ENCODE results near the gene IGF1R. TPM values are rescaled to one million over a fixed set of nuclear protein-coding genes. Genes with fewer than 3 reads are reported as not detected.

IGF1R gene
- total and polyA plus RNA-seq, 2 of the 13 experiments (the other 11 are each of a cell fraction or from before 2014, with no cell fraction given): 15.9 to 18.4 TPM

GRCh38 chr15:98777426-98777825 lies 129.1 kb downstream of the IGF1R start (continued):
- TF ChIP-seq HOXD1 (CRISPR knock-in tag; IDR thresholded peaks at IDR 0.05) (no peak), PRDM10 (CRISPR knock-in tag; IDR thresholded peaks at IDR 0.05; ENCODE audit: low read depth) (no peak), ZKSCAN5 (CRISPR knock-in tag; IDR thresholded peaks at IDR 0.05) (no peak)

- ChIA-PET CTCF (ENCODE audit: low intra/inter-chr PET ratio, low total read pairs) (no interaction called here), POLR2A (interaction anchor here (1.6 kb wide), 1 partner anchor 72 kb away, joined by 3 read pairs; no protein-coding TSS in a partner anchor)
- DNase-seq (ENCODE audit: low spot score): no peak
- H3K9me3 ChIP-seq (ENCODE audit: low read length): no peaks in the 10 kb centered on the region
- H3K4me1 ChIP-seq (ENCODE audit: insufficient read depth, low read length): peaks cover 65% of the 10 kb centered on the region
- FAIRE-seq: no peak
- H2AFZ ChIP-seq (ENCODE audit: low read length): no peak overlapping the region
- no peaks in the 10 kb centered on the region for H3K27me3 ChIP-seq (ENCODE audit: control insufficient read depth in 1 of 2, insufficient read depth in 2 of 2, low read length in 2 of 2)
- H3K4me2 ChIP-seq (ENCODE audit: low read depth, low read length): no peak overlapping the region
- 85% methylated on average over 2 of the region's 3 CpGs for WGBS (ENCODE audit: low lambda C conversion rate)
- peaks cover 65% of the 10 kb centered on the region for H4K20me1 ChIP-seq (ENCODE audit: insufficient read depth, low read length)
- peaks cover 70% of the 10 kb centered on the region for H3K79me2 ChIP-seq (ENCODE audit: insufficient read depth, low read length)
- H3K4me3 ChIP-seq (replicated peaks in 1 of 3; ENCODE audit: insufficient read depth in 1 of 3, low read depth in 2 of 3, low read length in 3 of 3): no peak overlapping the region
- no peak for ATAC-seq
- intact Hi-C loops (cut with micrococcal nuclease; ENCODE audit: unreplicated experiment) (loop anchor here (2.0 to 10.0 kb wide), 6 partner anchors 56 to 336 kb away; no protein-coding TSS in a partner anchor), in situ Hi-C loops (cut with HindIII; ENCODE audit: extremely low pct_ligation_motif_present, low pct_unique_long_range_greater_than_20kb) (loop anchor here (10.0 kb wide), 1 partner anchor 124 kb away; no protein-coding TSS in a partner anchor)
- H3K27ac ChIP-seq (ENCODE audit: extremely low read length, insufficient read depth, low read length): no peak overlapping the region
- BruUV-seq (replicated peaks): no TSS peak
- no peak overlapping the region for H3K9ac ChIP-seq (ENCODE audit: insufficient read depth, low read depth, low read length)
- H3K36me3 ChIP-seq (replicated peaks in 1 of 2; ENCODE audit: control insufficient read depth in 1 of 2, insufficient read depth in 2 of 2, low read length in 2 of 2): no peaks in the 10 kb centered on the region; a peak in 1 of 5 replicates
- TF ChIP-seq ZBTB34 (CRISPR knock-in tag; IDR thresholded peaks at IDR 0.05): no peak
- TF ChIP-seq ZNF296 (CRISPR knock-in tag; conservative IDR thresholded peaks at IDR 0.05): no peak
- no peak for TF ChIP-seq AKAP8 (CRISPR knock-in tag; IDR thresholded peaks at IDR 0.05)
- no peak for TF ChIP-seq ZNF761 (CRISPR knock-in tag; conservative IDR thresholded peaks at IDR 0.05)
- TF ChIP-seq RBAK (CRISPR knock-in tag; IDR thresholded peaks at IDR 0.05): no peak
- 0 out of 2 replicates have a peak, but pooled peaks have one; percentile 15 for TF ChIP-seq ZMYM3 (CRISPR knock-in tag; IDR thresholded peaks at IDR 0.05)
- peak; percentile 90 for TF ChIP-seq ZNF629 (CRISPR knock-in tag; conservative IDR thresholded peaks at IDR 0.05)
- no peak for TF ChIP-seq KLF11 (CRISPR knock-in tag; IDR thresholded peaks at IDR 0.05)
- no peak for TF ChIP-seq MAF1 (CRISPR knock-in tag; IDR thresholded peaks at IDR 0.05; ENCODE audit: borderline replicate concordance)
- TF ChIP-seq CSRNP2 (CRISPR knock-in tag; conservative IDR thresholded peaks at IDR 0.05; ENCODE audit: low read depth): no peak
- no peak for TF ChIP-seq SMYD3 (CRISPR knock-in tag; IDR thresholded peaks at IDR 0.05)
- TF ChIP-seq GPBP1L1 (CRISPR knock-in tag; IDR thresholded peaks at IDR 0.05): no peak
Observed at GRCh38 chr15:98778263-98778959, 130.1 kb downstream of the IGF1R start.
